GM19468 (cell line): ENCODE results near the gene FNBP1L.

Source experiments
- ATAC-seq: cut with Tn5 transposase; IDR thresholded peaks from one replicate; pipeline ENCODE4 v1.9.1; 2021; ENCODE audit warnings: mild to moderate bottlenecking, moderate library complexity, moderate number of reproducible peaks; ENCODE audit not compliant: unreplicated experiment; ENCODE audit errors: extremely low read depth

Gene FNBP1L

DNA sequence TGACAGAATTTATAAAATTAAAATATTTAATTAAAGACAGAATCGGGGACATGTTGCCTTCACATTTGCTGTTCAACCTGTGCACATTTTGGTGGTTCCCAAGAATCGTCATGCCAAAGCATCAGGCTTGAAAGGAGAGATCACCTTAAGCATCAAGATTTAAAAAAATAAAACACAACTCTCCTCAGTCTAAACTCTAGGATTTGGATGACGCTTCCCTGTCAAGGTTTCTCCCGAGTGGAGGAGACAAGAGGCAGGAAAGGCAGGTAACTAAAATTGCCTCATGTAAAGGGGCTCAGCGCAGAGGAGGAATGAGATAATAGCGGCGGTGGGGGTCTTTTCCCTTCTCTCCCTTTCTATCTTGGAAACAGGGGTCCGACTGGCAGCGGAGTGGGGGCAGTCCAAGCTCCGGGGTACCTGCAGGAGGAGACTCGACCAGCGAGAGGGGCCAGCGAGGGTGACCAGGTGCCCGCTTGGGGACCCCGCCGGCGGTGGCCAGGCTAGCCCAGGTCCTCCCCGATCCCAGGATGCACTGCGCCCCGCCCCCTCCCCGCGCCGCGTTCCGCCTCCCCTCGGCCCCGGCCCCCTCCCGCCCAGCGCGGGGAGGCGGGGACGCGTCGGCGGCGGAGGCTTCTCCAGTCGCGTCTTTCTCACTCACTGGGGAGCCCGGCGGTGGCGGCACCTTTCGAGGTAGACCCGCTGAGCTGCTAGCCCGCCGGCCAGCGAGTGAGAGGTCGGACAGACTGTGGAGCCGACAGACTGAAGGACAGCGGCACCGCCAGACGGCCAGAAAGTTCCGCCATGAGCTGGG lies at the start of gene FNBP1L:
Gene FNBP1L, plus strand, starts transcription at position 638 of the 811 bp plus-strand sequence. Its CDS starts 164 bp downstream, at position 802.
- ATAC-seq = no peak

GRCh38 chr1:93399781-93400180 lies 48.1 kb upstream of the FNBP1L start:
- ATAC-seq = no peak

DNA sequence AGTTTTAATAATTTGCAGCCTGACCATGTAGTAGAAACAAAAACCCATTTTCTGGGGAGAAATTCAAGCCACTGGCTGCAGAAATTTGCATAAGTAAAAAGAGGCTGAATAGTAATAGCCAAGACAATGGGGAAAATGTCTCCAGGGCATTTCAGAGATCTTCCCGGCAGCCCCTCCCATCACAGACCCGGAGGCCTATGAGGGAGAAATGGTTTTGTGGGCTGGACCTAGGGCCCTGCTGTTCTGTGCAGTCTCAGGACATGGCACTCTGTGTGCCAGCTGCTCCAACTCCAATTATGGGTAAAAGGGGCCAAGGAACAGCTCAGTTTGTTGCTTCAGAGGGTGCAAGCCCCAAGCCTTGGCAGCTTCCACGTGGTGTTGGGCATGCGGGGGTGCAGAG lies 39.7 kb upstream of the FNBP1L start:
- no peak for ATAC-seq

- no peak for ATAC-seq
Measured at GRCh38 chr1:93411000-93411399, 36.9 kb upstream of the FNBP1L start.

DNA sequence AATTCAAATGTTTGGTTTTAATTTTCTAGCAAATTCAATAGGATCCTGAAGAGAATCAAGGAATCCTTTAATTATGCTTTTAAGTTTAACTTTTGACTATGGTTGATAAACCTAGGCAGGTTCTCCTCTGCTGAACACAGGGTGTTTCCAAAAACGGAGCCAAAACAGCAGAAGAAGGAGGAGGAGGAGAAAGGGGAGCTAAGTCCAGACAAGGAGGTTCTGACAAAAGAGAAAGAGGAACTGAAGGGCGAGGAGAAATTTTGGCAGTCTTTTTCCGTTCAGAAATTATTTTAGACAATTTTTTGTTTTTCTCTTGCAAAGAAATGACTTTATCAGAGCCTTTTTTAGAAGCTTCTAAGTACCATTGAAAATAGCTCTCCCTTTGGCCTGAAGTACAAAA lies 33.2 kb upstream of the FNBP1L start:
- ATAC-seq = no peak

GRCh38 chr1:93415296-93415695 lies 32.6 kb upstream of the FNBP1L start:
- ATAC-seq = no peak

DNA sequence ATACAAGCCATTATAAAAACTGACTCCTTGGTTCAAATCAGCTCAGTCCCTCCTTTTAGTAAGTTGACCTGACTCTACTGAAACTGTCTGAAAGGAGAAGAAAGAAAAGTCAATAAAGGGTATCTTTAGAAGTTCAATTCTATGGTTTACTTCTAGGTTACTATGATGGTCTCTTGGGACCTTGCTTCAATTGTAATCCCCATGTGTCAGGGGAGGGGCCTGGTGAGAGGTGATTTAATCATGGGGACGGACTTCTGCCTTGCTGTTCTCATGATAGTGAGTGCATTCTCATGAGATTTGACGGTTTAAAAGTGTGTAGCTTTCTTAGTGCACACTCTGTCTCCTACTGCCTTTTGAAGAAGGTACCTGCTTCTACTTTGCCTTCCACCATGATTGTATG lies 31.7 kb upstream of the FNBP1L start:
- ATAC-seq = no peak

GRCh38 chr1:93419344-93419743 lies 28.6 kb upstream of the FNBP1L start:
- ATAC-seq = no peak

GRCh38 chr1:93420400-93420799 lies 27.5 kb upstream of the FNBP1L start:
- ATAC-seq = no peak

DNA sequence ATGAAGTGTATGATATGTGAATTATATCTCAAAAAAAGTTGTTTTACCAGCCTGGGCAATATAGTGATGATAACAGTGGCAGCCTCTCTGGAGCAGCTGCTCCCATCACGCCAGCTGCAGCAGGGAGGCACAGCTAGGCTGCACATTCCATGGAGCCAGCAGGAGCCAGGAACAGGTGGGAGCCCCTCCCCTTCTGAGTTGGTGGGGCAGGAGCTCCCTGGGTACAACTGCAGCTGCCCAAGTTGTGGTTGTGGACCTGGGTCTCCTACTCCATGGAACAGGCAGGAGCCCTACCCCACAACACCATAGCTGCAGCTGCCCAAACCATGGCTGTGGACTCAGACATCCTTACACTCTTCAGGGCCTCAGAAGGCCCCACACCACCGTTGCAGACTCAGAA lies 21.7 kb upstream of the FNBP1L start:
- ATAC-seq = no peak

DNA sequence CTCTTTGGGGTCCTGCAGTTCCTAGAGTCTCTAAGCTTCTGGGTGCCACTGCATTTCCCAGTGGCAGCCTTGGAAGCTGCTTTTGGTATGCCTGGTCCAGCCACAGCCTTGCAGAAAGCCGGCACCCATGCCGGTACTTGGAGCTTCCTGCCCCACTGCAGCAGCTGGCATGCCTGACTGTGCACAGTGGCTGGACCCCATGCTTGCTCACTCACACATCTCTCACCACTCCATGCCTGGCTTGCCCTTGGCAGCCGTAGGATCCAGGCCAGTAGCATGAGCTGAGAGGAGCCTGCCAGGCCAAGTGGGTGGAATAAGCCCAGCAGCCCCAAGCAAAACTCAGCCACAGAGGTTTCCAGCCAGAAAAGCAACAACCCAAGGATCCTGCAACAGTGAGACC lies 20.3 kb upstream of the FNBP1L start:
- no peak for ATAC-seq

DNA sequence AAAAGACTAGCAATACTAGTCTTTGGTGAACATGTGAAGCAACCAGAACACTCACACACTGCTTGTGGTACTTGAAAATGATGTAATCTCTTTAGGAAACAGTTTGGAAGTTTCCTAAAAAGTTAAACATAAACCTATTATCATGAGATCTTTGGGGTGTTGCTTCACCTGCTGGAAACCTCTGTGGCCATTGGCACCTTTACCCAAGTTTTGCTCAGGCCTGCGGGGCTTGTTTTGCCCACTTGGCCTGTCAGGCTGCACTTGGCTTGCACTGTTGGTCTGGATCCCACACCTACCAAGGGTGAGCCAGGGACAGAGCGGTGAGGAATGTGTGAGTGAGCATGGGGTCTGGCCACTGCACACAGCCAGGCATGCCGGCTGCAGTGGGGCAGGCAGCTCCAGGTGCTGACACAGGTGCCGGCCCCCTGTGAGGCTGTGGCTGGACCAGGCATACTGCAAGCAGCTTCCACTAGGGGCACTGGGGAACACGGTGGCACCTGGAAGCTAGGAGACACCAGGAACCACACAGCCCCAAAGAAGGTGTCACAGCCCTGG lies 14.4 kb upstream of the FNBP1L start:
- ATAC-seq = no peak

- ATAC-seq = no peak
Measured at GRCh38 chr1:93434088-93434487, 13.8 kb upstream of the FNBP1L start.

DNA sequence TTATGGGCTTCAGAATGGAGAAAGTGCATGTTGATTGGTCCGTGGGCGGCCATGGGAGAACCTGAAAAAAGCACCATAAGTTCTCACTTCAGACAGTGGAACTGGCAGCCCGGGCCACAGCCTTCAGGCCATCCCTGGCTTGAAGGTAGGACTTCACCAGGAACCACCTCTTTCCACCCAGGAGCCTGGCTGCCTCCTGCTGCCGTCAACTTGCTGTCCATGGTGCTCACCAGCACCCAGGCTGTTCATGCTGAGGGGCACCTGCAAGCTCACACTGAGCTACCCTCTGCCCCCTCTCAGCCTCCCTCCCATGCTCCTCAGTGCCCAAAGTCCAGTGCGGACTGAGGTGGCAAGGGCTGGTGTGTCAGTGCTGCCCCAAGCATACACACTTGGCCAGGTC lies 12.9 kb upstream of the FNBP1L start:
- ATAC-seq = no peak

DNA sequence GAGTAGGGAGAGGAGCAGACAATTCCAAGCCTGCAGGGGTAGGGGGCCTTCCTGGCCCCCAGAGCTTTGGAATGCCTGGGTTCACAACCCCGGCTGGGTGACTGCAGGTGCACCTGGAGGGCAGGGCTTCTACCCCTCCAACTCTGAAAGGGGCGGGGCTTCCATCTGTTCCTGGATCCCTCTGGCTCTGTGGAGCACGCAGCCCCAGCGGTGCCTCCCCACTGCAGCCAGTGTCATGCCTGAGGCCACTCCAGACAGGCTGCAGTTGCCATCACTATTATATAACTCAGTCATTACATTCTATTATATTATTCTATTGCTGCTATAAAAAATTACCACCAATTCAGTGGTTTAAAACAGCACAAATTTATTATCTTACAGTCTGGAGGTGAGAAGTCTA lies 12.5 kb upstream of the FNBP1L start:
- ATAC-seq = no peak

DNA sequence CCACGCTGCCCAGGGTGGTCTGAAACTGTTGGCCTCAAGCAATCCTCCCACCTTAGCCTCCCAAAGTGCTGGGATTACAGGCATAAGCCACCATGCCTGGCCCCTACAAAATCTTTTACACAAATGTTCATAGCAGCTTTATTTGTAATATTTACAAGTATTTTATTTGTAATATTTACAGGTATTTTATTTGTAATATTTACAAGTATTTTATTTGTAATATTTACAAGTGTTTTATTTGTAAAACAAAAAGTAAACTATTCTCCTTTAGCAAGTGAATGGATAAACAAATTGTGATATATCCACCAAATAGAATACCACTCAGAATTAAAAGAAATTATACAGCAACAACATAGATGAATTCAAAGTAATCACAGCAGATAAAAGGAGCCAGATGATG lies 11.4 kb upstream of the FNBP1L start:
- ATAC-seq = no peak

DNA sequence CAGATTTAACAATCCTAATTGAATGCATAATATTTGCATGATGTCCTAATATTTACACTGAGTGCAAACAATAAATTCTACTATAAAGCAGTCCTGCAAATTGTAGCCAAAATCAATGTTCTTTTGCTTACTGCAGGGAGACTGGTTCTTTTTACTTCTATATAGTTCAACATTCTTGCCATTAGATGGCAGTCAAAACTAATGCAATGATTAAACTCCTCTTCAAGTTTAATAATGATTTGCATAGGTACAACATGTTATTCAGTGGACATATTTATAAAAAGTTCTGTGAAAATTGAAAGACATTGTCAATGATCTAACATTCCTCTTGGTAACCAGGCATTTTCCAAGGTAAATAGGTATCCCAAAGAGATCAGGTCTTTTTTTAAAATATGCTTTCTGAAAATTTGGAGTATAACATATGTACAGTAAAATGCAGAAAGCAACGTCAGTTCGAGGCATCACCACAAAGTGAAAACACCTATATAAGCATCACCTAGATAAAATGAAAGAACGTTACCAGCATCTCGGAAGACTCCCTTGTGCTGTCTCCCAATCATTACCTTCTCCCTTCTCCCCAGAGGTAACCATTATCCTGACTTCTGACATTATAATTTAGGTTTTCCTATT lies 9.8 kb upstream of the FNBP1L start:
- ATAC-seq = no peak

DNA sequence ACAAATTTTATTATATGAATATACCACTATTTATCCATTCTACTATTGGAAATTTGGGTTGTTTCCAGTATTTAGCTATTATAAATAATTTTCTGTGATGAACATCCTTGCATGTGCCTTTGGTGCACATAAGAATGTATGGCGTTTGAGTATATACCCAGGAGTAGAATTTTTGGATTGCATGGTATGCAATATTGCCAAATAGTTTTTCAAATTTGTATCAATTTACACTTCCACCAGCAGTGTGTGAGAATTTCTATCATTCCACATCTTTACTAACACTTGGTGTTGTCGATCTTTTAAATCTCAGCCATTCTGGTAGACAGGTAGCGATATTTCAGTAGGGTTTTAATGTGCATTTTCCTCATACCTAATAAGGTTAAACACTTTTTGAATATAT lies 9.2 kb upstream of the FNBP1L start:
- no peak for ATAC-seq

GRCh38 chr1:93440272-93440671 lies 7.6 kb upstream of the FNBP1L start:
- no peak for ATAC-seq

DNA sequence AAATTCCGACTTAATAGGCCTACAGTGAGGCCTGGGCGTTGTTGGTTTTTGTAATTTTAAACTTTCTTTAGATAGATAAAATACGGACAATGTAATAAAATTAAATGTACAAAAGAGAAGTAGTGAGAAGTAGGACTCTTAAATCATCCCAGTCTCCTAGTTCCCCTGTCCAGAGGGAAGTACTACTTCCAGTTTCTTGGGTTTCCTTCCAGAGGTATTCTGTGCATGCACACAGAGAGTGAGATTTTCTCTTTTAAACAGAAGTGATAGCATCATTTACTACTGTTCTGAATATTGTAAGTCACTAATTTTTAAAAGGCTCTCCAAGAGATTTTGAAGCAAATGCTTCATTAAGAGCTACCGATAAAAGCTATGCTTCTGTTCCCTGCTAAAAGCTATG lies 7.2 kb upstream of the FNBP1L start:
- ATAC-seq = no peak

DNA sequence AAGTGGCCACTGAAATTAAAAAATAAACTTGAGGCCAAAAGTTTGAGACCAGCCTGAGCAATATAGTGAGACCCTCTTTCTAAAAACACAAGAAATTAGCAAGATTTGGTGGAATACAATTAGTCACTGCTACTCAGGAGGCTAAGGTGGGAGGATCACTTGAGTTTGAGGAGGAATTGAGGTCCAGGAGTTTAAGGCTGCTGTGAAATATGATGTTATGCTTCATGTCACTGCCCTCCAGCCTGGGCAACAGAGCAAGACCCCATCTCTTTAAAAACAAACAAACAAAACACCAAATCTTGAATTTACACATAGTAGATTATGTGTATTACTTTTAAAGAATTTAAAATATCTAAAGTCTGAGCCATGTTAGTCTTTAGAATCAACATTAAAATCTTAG lies 6.3 kb upstream of the FNBP1L start:
- ATAC-seq = no peak
